KBM-7 (cell line): Measurements from ENCODE around the gene ERICH6B.

ENCODE experiments used
- DNase-seq: peaks from one replicate; pipeline ENCODE4 v3.0.0-alpha.2; 2015
- in situ Hi-C: fragments of 300-500 bp; cut with MboI; formaldehyde crosslinking; loops from 2 replicates; pipeline ENCODE4 v1.14.3; 2020; ENCODE audit warnings: low sequenced_read_pairs, low pct_unique_long_range_greater_than_20kb, mixed read lengths

The ERICH6B gene

GRCh38 chr13:45548281-45548680 is 67.3 kb downstream of the ERICH6B start:
- DNase-seq = no peak
- in situ Hi-C loops = no loop called here

GRCh38 chr13:45546410-45546765 is 69.2 kb downstream of the ERICH6B start:
- DNase-seq = no peak
- in situ Hi-C loops = no loop called here

GRCh38 chr13:45545686-45546409 is 69.7 kb downstream of the ERICH6B start:
- in situ Hi-C loops = no loop called here
- no peak for DNase-seq

- in situ Hi-C loops = no loop called here
- no peak for DNase-seq
These were observed 71.0 kb downstream of the ERICH6B start for GRCh38 chr13:45544520-45544919.

- no peak for DNase-seq
- in situ Hi-C loops = no loop called here
These were observed 72.7 kb downstream of the ERICH6B start for GRCh38 chr13:45542878-45543277.

- in situ Hi-C loops = no loop called here
- DNase-seq = no peak
These were observed 73.1 kb downstream of the ERICH6B start for GRCh38 chr13:45542391-45542790.

GRCh38 chr13:45541806-45542205 is 73.7 kb downstream of the ERICH6B start:
- DNase-seq = no peak
- in situ Hi-C loops = no loop called here

GRCh38 chr13:45540864-45541263 is 74.7 kb downstream of the ERICH6B start:
- DNase-seq = no peak
- in situ Hi-C loops = no loop called here

- in situ Hi-C loops = no loop called here
- no peak for DNase-seq
These were observed 75.3 kb downstream of the ERICH6B start for GRCh38 chr13:45540195-45540594.

GRCh38 chr13:45538382-45538781 is 77.2 kb downstream of the ERICH6B start:
- in situ Hi-C loops = no loop called here
- DNase-seq = no peak

GRCh38 chr13:45537516-45537915 is 78.0 kb downstream of the ERICH6B start:
- in situ Hi-C loops = no loop called here
- DNase-seq = no peak

- in situ Hi-C loops = no loop called here
- no peak for DNase-seq
These were observed 79.3 kb downstream of the ERICH6B start for GRCh38 chr13:45536224-45536623.

GRCh38 chr13:45534604-45535003 is 80.9 kb downstream of the ERICH6B start:
- DNase-seq = no peak
- in situ Hi-C loops = no loop called here

- DNase-seq = no peak
- in situ Hi-C loops = no loop called here
These were observed 85.8 kb downstream of the ERICH6B start for GRCh38 chr13:45529758-45530157.

- in situ Hi-C loops = no loop called here
- DNase-seq = no peak
These were observed 87.7 kb downstream of the ERICH6B start for GRCh38 chr13:45527699-45528462.

- DNase-seq = no peak
- in situ Hi-C loops = no loop called here
These were observed 93.0 kb downstream of the ERICH6B start for GRCh38 chr13:45522571-45522970.

GRCh38 chr13:45521297-45521696 is 94.2 kb downstream of the ERICH6B start:
- no peak for DNase-seq
- in situ Hi-C loops = no loop called here

- DNase-seq = no peak
- in situ Hi-C loops = no loop called here
These were observed 96.0 kb downstream of the ERICH6B start for GRCh38 chr13:45519493-45519892.

GRCh38 chr13:45518525-45519245 is 96.9 kb downstream of the ERICH6B start:
- DNase-seq = no peak
- in situ Hi-C loops = no loop called here

- in situ Hi-C loops = no loop called here
- no peak for DNase-seq
These were observed 98.8 kb downstream of the ERICH6B start for GRCh38 chr13:45516757-45517156.
